HEK293 (cell line): ENCODE data around the gene INPP5A.
A peak's percentile ranks its signal among the peaks of the same experiment; 100 is the strongest.

Source experiments
- CTCF ChIA-PET: fragments of 350-600 bp; formaldehyde crosslinking; extraction: SDS; loops from one replicate; lab custom pipeline; 2021; ENCODE audit warnings: antibody characterized with exemption; lab: Yijun Ruan, JAX
- POLR2A ChIA-PET: fragments of 300-600 bp; formaldehyde crosslinking; extraction: SDS; loops from one replicate; lab custom pipeline; 2020; ENCODE audit warnings: antibody characterized with exemption, inconsistent platforms; lab: Yijun Ruan, JAX
- H3K27ac ChIP-seq: fragments of 200-500 bp; sonication (Bioruptor generic); 2 replicates; pipeline ENCODE4 v1.5.1; 2014; ENCODE audit warnings: low read depth, low read length, control low read depth, inconsistent platforms; ENCODE audit errors: extremely low read depth
- H3K36me3 ChIP-seq, 2 experiments: fragments of 200-500 bp in 1 of 2; sonication (Bioruptor generic) in 1 of 2; 1 replicate in 1 of 2; 2 replicates in 1 of 2; pipeline ENCODE4 v1.5.1; 2014 to 2017; ENCODE audit warnings: inconsistent platforms in 2 of 2, low read length in 2 of 2; ENCODE audit not compliant: control insufficient read depth in 2 of 2, insufficient read depth in 1 of 2
- H3K4me1 ChIP-seq: fragments of 200-500 bp; sonication (Bioruptor generic); 2 replicates; pipeline ENCODE4 v1.5.1; 2014; ENCODE audit warnings: mild to moderate bottlenecking, low read length, inconsistent platforms; ENCODE audit not compliant: control insufficient read depth, insufficient read depth
- H3K4me3 ChIP-seq: 2 replicates; pipeline ENCODE4 v1.5.1; 2011; ENCODE audit warnings: low read depth, mild to moderate bottlenecking, control low read depth, low read length, moderate library complexity
- H3K9me3 ChIP-seq: fragments of 200-500 bp; sonication (Bioruptor generic); 2 replicates; pipeline ENCODE4 v1.5.1; 2014; ENCODE audit warnings: low read depth, low read length, inconsistent platforms; ENCODE audit not compliant: control insufficient read depth, insufficient read depth
- BCL11A ChIP-seq: fragments of 450-650 bp; formaldehyde crosslinking; IDR thresholded peaks from 2 replicates; pipeline ENCODE4 v1.5.1; 2016; ENCODE audit warnings: low read depth, missing biosample characterization, missing genetic modification characterization
- IKZF3 ChIP-seq: fragments of 450-650 bp; IDR thresholded peaks from 2 replicates; pipeline ENCODE4 v1.5.0; 2018; ENCODE audit warnings: missing biosample characterization, mild to moderate bottlenecking, missing genetic modification characterization, moderate library complexity
- KLF7 ChIP-seq: fragments of 450-650 bp; formaldehyde crosslinking; IDR thresholded peaks from 2 replicates; pipeline ENCODE4 v1.5.1; 2016; ENCODE audit warnings: missing biosample characterization, missing genetic modification characterization, borderline replicate concordance
- SALL2 ChIP-seq: fragments of 450-650 bp; formaldehyde crosslinking; IDR thresholded peaks from 2 replicates; pipeline ENCODE4 v1.5.0; 2017; ENCODE audit warnings: missing biosample characterization, mild to moderate bottlenecking, missing genetic modification characterization, borderline replicate concordance
- SP3 ChIP-seq: fragments of 450-650 bp; formaldehyde crosslinking; IDR thresholded peaks from 2 replicates; pipeline ENCODE4 v1.5.1; 2016; ENCODE audit warnings: missing biosample characterization, missing genetic modification characterization
- ZBTB48 ChIP-seq: fragments of 450-650 bp; formaldehyde crosslinking; IDR thresholded peaks from 2 replicates; pipeline ENCODE4 v1.5.1; 2016; ENCODE audit warnings: missing biosample characterization, missing genetic modification characterization
- ZNF146 ChIP-seq: fragments of 450-650 bp; formaldehyde crosslinking; IDR thresholded peaks from 2 replicates; pipeline ENCODE4 v1.5.1; 2016; ENCODE audit warnings: missing biosample characterization, missing genetic modification characterization
- ZNF214 ChIP-seq: fragments of 450-650 bp; formaldehyde crosslinking; IDR thresholded peaks from 2 replicates; pipeline ENCODE4 v1.5.1; 2017; ENCODE audit warnings: missing biosample characterization, mild to moderate bottlenecking, missing genetic modification characterization, borderline replicate concordance
- ZNF354C ChIP-seq: fragments of 450-650 bp; formaldehyde crosslinking; IDR thresholded peaks from 2 replicates; pipeline ENCODE4 v1.5.1; 2016; ENCODE audit warnings: missing biosample characterization, missing genetic modification characterization, low read depth, borderline replicate concordance
- ZNF37A ChIP-seq: fragments of 450-650 bp; IDR thresholded peaks from 2 replicates; pipeline ENCODE4 v1.5.1; 2018; ENCODE audit warnings: missing biosample characterization, missing genetic modification characterization
- ZNF416 ChIP-seq: fragments of 450-650 bp; formaldehyde crosslinking; IDR thresholded peaks from 2 replicates; pipeline ENCODE4 v1.5.1; 2016; ENCODE audit warnings: missing biosample characterization, missing genetic modification characterization
- ZNF624 ChIP-seq: fragments of 450-650 bp; formaldehyde crosslinking; IDR thresholded peaks from 2 replicates; pipeline ENCODE4 v1.5.1; 2017; ENCODE audit warnings: missing biosample characterization, missing genetic modification characterization
- TF ChIP-seq, protein P1 (sequence below): fragments of 450-650 bp; formaldehyde crosslinking; conservative IDR thresholded peaks from 2 replicates; pipeline ENCODE4 v1.5.1; 2016; ENCODE audit warnings: low read depth, missing biosample characterization, missing genetic modification characterization
- TF ChIP-seq, protein P2 (sequence below): fragments of 450-650 bp; formaldehyde crosslinking; IDR thresholded peaks from 2 replicates; pipeline ENCODE4 v1.5.1; 2016; ENCODE audit warnings: missing biosample characterization, missing genetic modification characterization
- TF ChIP-seq, protein P3 (sequence below): fragments of 450-650 bp; formaldehyde crosslinking; IDR thresholded peaks from 2 replicates; pipeline ENCODE4 v1.5.1; 2016; ENCODE audit warnings: missing biosample characterization, missing genetic modification characterization
- TF ChIP-seq, protein P4 (sequence below): fragments of 450-650 bp; formaldehyde crosslinking; IDR thresholded peaks from 2 replicates; pipeline ENCODE4 v1.5.1; 2016; ENCODE audit warnings: missing biosample characterization, missing genetic modification characterization

The INPP5A gene

DNA sequence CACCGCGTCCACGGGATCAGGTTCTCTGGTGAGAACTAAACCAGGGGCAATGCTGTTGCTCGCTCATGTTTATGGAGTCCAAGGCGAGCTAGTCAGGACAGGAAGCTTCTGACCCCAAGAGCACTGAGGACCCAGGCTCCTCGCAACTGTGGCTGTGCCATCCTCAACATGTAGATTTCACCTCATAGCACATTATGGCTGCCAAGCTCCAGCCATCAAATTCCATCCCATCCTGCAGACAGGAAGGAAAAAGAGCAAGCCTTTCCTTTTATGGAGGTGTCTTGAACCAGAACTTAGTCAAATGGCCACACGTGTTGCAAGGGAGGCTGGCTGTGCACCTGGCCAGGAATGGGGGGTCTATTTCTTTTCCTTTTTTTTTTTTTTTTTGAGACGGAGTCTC lies 264.5 kb downstream of the INPP5A start (continued):
- TF ChIP-seq ZNF354C (tag by site-specific recombination) (no peak), ZBTB48 (tag by site-specific recombination) (no peak), ZNF146 (tag by site-specific recombination) (no peak)
- TF ChIP-seq, protein P1, sequence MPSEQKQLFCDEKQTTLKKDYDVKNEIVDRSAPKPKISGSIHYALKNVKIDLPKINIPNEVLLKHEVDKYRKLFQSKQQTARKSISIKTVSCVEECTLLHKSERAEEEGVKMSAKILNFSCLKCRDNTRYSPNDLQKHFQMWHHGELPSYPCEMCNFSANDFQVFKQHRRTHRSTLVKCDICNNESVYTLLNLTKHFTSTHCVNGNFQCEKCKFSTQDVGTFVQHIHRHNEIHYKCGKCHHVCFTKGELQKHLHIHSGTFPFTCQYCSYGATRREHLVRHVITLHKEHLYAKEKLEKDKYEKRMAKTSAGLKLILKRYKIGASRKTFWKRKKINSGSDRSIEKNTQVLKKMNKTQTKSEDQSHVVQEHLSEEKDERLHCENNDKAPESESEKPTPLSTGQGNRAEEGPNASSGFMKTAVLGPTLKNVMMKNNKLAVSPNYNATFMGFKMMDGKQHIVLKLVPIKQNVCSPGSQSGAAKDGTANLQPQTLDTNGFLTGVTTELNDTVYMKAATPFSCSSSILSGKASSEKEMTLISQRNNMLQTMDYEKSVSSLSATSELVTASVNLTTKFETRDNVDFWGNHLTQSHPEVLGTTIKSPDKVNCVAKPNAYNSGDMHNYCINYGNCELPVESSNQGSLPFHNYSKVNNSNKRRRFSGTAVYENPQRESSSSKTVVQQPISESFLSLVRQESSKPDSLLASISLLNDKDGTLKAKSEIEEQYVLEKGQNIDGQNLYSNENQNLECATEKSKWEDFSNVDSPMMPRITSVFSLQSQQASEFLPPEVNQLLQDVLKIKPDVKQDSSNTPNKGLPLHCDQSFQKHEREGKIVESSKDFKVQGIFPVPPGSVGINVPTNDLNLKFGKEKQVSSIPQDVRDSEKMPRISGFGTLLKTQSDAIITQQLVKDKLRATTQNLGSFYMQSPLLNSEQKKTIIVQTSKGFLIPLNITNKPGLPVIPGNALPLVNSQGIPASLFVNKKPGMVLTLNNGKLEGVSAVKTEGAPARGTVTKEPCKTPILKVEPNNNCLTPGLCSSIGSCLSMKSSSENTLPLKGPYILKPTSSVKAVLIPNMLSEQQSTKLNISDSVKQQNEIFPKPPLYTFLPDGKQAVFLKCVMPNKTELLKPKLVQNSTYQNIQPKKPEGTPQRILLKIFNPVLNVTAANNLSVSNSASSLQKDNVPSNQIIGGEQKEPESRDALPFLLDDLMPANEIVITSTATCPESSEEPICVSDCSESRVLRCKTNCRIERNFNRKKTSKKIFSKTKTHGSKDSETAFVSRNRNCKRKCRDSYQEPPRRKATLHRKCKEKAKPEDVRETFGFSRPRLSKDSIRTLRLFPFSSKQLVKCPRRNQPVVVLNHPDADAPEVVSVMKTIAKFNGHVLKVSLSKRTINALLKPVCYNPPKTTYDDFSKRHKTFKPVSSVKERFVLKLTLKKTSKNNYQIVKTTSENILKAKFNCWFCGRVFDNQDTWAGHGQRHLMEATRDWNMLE (tag by site-specific recombination): no peak
- TF ChIP-seq, protein P2, sequence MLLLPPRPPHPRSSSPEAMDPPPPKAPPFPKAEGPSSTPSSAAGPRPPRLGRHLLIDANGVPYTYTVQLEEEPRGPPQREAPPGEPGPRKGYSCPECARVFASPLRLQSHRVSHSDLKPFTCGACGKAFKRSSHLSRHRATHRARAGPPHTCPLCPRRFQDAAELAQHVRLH: peak; percentile 87

DNA sequence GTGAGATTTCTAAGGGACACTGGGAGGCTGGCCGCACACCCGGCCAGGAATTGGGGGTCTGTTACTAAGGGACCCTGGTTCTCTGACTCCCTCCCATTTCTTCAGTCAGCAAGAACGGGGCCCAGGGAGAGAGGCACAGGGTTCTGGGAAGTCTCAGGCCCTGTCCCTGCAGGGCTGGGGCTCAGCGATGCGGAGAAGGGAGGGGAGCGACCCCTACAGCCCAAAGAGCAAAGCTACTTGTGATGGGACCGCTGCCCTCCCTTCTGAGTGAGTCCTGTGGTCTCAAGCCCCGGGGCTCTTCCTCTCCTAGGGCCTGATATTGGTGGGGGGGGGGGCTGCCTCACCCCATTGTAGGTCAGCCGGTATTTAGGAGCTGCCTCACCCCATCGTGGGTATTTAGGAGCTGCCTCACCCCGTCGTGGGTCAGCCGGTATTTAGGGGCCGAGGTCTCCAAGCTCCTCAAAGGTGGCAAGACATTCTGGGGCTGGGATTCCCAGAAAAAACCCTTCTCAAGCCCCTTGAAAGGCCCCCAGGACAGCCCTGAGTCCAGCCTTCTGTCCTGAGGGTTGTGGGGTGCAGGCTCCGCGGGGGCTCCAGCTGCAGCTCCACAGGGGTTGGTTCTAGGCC lies 265.2 kb downstream of the INPP5A start:
- CTCF ChIA-PET: interaction anchor here (0.5 to 1.6 kb wide), 5 partner anchors 12 to 147 kb away, joined by 3 to 4 read pairs (median 3); no protein-coding TSS in a partner anchor
- no peaks in the 10 kb centered on the region for H3K4me1 ChIP-seq
- no peak for TF ChIP-seq KLF7 (tag by site-specific recombination)
- TF ChIP-seq SALL2: no peak
- no peak for TF ChIP-seq BCL11A (tag by site-specific recombination)
- no peak for TF ChIP-seq ZNF416 (tag by site-specific recombination)
- TF ChIP-seq ZNF37A: no peak
- no peak for TF ChIP-seq IKZF3 (tag by site-specific recombination)
- no peak for TF ChIP-seq ZNF624 (tag by site-specific recombination)
- TF ChIP-seq, protein P3, sequence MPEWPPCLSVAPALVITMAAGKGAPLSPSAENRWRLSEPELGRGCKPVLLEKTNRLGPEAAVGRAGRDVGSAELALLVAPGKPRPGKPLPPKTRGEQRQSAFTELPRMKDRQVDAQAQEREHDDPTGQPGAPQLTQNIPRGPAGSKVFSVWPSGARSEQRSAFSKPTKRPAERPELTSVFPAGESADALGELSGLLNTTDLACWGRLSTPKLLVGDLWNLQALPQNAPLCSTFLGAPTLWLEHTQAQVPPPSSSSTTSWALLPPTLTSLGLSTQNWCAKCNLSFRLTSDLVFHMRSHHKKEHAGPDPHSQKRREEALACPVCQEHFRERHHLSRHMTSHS (tag by site-specific recombination): no peak
- TF ChIP-seq ZNF214: no peak
- TF ChIP-seq, protein P4, sequence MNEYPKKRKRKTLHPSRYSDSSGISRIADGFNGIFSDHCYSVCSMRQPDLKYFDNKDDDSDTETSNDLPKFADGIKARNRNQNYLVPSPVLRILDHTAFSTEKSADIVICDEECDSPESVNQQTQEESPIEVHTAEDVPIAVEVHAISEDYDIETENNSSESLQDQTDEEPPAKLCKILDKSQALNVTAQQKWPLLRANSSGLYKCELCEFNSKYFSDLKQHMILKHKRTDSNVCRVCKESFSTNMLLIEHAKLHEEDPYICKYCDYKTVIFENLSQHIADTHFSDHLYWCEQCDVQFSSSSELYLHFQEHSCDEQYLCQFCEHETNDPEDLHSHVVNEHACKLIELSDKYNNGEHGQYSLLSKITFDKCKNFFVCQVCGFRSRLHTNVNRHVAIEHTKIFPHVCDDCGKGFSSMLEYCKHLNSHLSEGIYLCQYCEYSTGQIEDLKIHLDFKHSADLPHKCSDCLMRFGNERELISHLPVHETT: no peak
- no peak for TF ChIP-seq SP3 (tag by site-specific recombination)
- TF ChIP-seq, all 188 proteins: peak for 0
- Histone ChIP-seq H3K9me3 (no peaks in the 10 kb centered on the region; the same call in 1 of the 2 replicates), H3K27ac (no peak overlapping the region), H3K4me3 (no peak overlapping the region), H3K36me3 (no peaks in the 10 kb centered on the region)
- POLR2A ChIA-PET: interaction anchor here (0.6 kb wide), 1 partner anchor 498 kb away, joined by 3 read pairs; no protein-coding TSS in a partner anchor
